Nephron progenitor cell (in vitro differentiated cells): ENCODE data around the gene NOTCH3.

ENCODE experiments used
- DNase-seq: peaks from one replicate; pipeline ENCODE4 v3.0.0; 2021
- H3K27ac Mint-ChIP-seq: 2 replicates; pipeline ENCODE4 v1.8.0; 2021; ENCODE audit warnings: mild to moderate bottlenecking, moderate library complexity, mixed read lengths
- H3K27me3 Mint-ChIP-seq: 2 replicates; pipeline ENCODE4 v1.8.0; 2021; ENCODE audit warnings: mild to moderate bottlenecking, low read depth, mixed read lengths; ENCODE audit not compliant: poor library complexity
- H3K36me3 Mint-ChIP-seq: 2 replicates; pipeline ENCODE4 v1.8.0; 2021; ENCODE audit warnings: low read depth, mixed read lengths
- H3K4me1 Mint-ChIP-seq: 2 replicates; pipeline ENCODE4 v1.8.0; 2021; ENCODE audit warnings: mixed read lengths
- H3K4me3 Mint-ChIP-seq: 2 replicates; pipeline ENCODE4 v1.8.0; 2021; ENCODE audit warnings: mild to moderate bottlenecking, moderate library complexity, mixed read lengths
- H3K9me3 Mint-ChIP-seq: 2 replicates; pipeline ENCODE4 v1.8.0; 2021; ENCODE audit warnings: mild to moderate bottlenecking, moderate library complexity, mixed read lengths
- CTCF ChIP-seq: fragments of 200-600 bp; sonication (generic); IDR thresholded peaks from 2 replicates; pipeline ENCODE4 v1.5.0; 2021; ENCODE audit warnings: antibody characterized with exemption

The NOTCH3 gene

GRCh38 chr19:15113245-15114152 is 87.3 kb downstream of the NOTCH3 start:
- Mint-ChIP-seq H3K27me3 (no peaks in the 10 kb centered on the region), H3K36me3 (peaks cover 41% of the 10 kb centered on the region), H3K27ac (no peak overlapping the region), H3K4me3 (no peak overlapping the region), H3K9me3 (no peaks in the 10 kb centered on the region), H3K4me1 (peaks cover 3% of the 10 kb centered on the region)
- TF ChIP-seq CTCF = no peak
- no peak for DNase-seq

DNA sequence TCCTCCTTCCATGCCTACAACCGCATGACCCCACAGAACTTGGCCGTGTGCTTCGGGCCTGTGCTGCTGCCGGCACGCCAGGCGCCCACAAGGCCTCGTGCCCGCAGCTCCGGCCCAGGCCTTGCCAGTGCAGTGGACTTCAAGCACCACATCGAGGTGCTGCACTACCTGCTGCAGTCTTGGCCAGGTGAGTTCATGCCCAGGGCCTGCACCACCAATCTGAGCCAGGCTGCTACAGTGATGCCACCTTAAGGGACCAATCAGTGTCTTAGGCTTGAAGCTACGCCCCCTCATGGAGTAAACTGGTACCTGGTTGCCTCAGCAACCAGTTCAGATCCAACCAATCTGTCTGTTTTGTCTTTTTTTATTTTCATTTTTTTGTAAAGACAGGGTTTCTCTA is 88.4 kb downstream of the NOTCH3 start:
- no peak for TF ChIP-seq CTCF
- Mint-ChIP-seq H3K36me3 (peaks cover 31% of the 10 kb centered on the region), H3K27ac (peak overlapping the region; percentile 13), H3K27me3 (no peaks in the 10 kb centered on the region), H3K9me3 (no peaks in the 10 kb centered on the region), H3K4me3 (no peak overlapping the region), H3K4me1 (peaks cover 11% of the 10 kb centered on the region)
- DNase-seq = no peak

- Mint-ChIP-seq H3K27me3 (no peaks in the 10 kb centered on the region), H3K9me3 (no peaks in the 10 kb centered on the region), H3K27ac (peak overlapping the region; percentile 13), H3K36me3 (peaks cover 26% of the 10 kb centered on the region), H3K4me1 (peaks cover 12% of the 10 kb centered on the region), H3K4me3 (no peak overlapping the region)
- DNase-seq = no peak
- TF ChIP-seq CTCF = no peak
These were observed 89.0 kb downstream of the NOTCH3 start for GRCh38 chr19:15111758-15112157.

GRCh38 chr19:15110418-15110815 is 90.4 kb downstream of the NOTCH3 start:
- DNase-seq = no peak
- no peak for TF ChIP-seq CTCF
- peaks cover 16% of the 10 kb centered on the region for H3K4me1 Mint-ChIP-seq
- no peak overlapping the region for H3K27ac Mint-ChIP-seq
- peaks cover 4% of the 10 kb centered on the region for H3K27me3 Mint-ChIP-seq
- no peak overlapping the region for H3K4me3 Mint-ChIP-seq
- peaks cover 6% of the 10 kb centered on the region for H3K9me3 Mint-ChIP-seq
- peaks cover 23% of the 10 kb centered on the region for H3K36me3 Mint-ChIP-seq

DNA sequence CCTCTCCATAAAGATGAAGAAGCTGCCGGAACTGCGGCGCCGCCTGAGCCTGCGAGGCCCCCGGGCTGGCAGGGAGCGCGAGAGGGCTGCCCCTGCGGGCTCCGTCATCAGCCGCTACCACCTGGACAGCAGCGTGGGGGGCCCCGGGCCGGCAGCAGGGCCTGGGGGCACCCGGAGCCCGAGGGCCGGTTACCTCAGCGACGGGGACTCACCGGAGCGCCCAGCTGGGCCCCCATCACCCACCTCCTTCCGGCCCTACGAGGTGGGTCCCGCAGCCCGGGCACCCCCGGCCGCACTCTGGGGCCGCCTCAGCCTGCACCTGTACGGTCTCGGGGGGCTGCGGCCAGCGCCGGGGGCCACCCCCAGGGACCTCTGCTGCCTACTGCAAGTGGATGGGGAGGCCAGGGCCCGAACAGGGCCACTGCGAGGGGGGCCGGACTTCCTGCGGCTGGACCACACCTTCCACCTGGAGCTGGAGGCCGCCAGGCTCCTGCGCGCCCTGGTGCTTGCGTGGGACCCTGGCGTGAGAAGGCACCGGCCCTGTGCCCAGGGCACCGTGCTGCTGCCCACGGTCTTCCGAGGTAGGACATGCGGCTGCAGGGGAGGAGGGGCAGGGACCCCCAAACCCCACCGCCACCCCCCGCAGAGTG is 90.9 kb downstream of the NOTCH3 start:
- Mint-ChIP-seq H3K27me3 (peaks cover 4% of the 10 kb centered on the region), H3K9me3 (peaks cover 10% of the 10 kb centered on the region), H3K4me3 (no peak overlapping the region), H3K4me1 (peaks cover 16% of the 10 kb centered on the region), H3K27ac (no peak overlapping the region), H3K36me3 (peaks cover 23% of the 10 kb centered on the region)
- no peak for TF ChIP-seq CTCF
- DNase-seq = no peak
